ENCODE measurements around the gene LSM2.

DNA sequence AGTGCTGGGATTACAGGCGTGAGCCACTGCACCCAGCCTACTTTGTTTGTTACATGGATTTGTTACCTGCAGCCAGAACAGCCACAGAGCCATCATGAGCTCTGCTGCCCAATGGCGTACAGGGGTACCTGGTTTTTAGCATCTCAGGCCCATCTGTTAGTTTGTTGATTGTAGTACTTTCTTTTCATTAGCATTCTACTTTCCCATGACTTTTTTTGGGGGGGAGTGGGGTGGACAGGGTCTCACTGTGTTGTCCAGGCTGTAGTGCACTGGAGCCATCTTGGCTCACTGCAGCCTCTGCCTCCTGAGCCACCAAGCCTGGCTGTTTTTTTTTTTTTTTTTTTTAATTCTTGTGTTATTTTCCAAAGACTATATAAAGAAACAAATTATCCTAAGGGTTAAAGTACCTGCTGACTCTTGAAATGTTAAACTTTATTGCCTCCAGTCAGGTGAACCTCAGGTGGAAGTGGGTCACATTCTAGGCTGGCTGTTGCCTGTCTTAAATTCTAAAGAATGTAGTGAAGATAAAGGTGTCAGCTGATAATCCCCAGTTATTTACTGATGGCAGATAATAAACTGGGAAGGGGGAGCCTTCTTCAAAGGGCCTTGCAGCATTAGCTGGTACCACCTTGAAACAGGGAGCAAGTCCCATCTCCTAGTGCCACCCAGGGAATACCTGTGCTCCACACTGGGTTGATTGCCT, 40.7 kb upstream of the LSM2 start:
- TF ChIP-seq, protein P1, sequence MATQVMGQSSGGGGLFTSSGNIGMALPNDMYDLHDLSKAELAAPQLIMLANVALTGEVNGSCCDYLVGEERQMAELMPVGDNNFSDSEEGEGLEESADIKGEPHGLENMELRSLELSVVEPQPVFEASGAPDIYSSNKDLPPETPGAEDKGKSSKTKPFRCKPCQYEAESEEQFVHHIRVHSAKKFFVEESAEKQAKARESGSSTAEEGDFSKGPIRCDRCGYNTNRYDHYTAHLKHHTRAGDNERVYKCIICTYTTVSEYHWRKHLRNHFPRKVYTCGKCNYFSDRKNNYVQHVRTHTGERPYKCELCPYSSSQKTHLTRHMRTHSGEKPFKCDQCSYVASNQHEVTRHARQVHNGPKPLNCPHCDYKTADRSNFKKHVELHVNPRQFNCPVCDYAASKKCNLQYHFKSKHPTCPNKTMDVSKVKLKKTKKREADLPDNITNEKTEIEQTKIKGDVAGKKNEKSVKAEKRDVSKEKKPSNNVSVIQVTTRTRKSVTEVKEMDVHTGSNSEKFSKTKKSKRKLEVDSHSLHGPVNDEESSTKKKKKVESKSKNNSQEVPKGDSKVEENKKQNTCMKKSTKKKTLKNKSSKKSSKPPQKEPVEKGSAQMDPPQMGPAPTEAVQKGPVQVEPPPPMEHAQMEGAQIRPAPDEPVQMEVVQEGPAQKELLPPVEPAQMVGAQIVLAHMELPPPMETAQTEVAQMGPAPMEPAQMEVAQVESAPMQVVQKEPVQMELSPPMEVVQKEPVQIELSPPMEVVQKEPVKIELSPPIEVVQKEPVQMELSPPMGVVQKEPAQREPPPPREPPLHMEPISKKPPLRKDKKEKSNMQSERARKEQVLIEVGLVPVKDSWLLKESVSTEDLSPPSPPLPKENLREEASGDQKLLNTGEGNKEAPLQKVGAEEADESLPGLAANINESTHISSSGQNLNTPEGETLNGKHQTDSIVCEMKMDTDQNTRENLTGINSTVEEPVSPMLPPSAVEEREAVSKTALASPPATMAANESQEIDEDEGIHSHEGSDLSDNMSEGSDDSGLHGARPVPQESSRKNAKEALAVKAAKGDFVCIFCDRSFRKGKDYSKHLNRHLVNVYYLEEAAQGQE (IDR thresholded peaks at IDR 0.05; ENCODE audit: insufficient read depth in 1 of 2, low read depth in 2 of 2, low read length in 2 of 2): no peak
- TF ChIP-seq POLR2AphosphoS5 (IDR thresholded peaks at IDR 0.05; ENCODE audit: low read depth, low read length): no peak
- no peak for TF ChIP-seq SIN3A (IDR thresholded peaks at IDR 0.05; ENCODE audit: borderline replicate concordance, insufficient read depth, low read length)
- no peak for TF ChIP-seq TAF1 (IDR thresholded peaks at IDR 0.05; ENCODE audit: borderline replicate concordance, insufficient read depth, low read length)
